Activated naive CD8-positive, alpha-beta T cell treated with anti-CD3 and anti-CD28 coated beads, Interleukin-2, amount 50 U/mL, for 24 hours (primary cell): Measurements from ENCODE around the gene CCDC149.

Experiments used
- ATAC-seq: fragments of 150-1000 bp; cut with Tn5 transposase; one replicate; pipeline ENCODE4 v1.10.0; 2021
- DNase-seq: peaks from one replicate; pipeline ENCODE4 v3.0.0; 2021
- H3K27ac Mint-ChIP-seq: one replicate; pipeline ENCODE4 v1.8.0; 2021; ENCODE audit warnings: mild to moderate bottlenecking, mixed read lengths
- H3K27me3 Mint-ChIP-seq: one replicate; pipeline ENCODE4 v1.8.0; 2021; ENCODE audit warnings: mixed read lengths
- H3K36me3 Mint-ChIP-seq: one replicate; pipeline ENCODE4 v1.8.0; 2021; ENCODE audit warnings: low read depth, mixed read lengths
- H3K4me1 Mint-ChIP-seq: one replicate; pipeline ENCODE4 v1.8.0; 2021; ENCODE audit warnings: mixed read lengths
- H3K4me3 Mint-ChIP-seq: one replicate; pipeline ENCODE4 v1.8.0; 2021; ENCODE audit warnings: mild to moderate bottlenecking, moderate library complexity, mixed read lengths
- H3K9me3 Mint-ChIP-seq: one replicate; pipeline ENCODE4 v1.8.0; 2021; ENCODE audit warnings: mixed read lengths

The CCDC149 gene

GRCh38 chr4:24768604-24769003 is 144.2 kb downstream of the CCDC149 start:
- Mint-ChIP-seq H3K36me3 (no peaks in the 10 kb centered on the region), H3K4me1 (peaks cover 11% of the 10 kb centered on the region), H3K4me3 (no peak overlapping the region)

DNA sequence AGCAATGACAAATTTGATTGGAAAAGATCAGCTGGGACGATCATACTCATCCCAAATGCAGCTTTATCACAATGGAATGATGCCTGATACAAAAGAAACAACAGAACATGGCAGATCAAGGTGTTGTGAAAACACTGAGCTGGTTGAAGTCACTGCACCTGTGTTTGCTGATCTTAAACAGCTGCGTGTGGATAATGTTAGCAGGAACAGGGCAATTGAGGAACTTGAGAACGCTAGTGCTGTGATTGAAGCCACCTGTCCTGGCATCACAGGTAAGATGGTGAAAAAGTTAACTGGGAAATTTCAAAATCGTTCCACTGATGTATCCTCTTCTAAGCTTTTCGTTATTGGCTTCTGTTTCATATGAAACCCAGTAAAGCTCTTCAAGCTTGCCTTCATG is 144.8 kb downstream of the CCDC149 start:
- H3K27me3 Mint-ChIP-seq, result no peaks in the 10 kb centered on the region
- ATAC-seq (no peak), DNase-seq (no peak)
- H3K27ac Mint-ChIP-seq, result no peak overlapping the region
- no peak overlapping the region for H3K4me3 Mint-ChIP-seq
- H3K36me3 Mint-ChIP-seq, result no peaks in the 10 kb centered on the region
- H3K9me3 Mint-ChIP-seq, result no peaks in the 10 kb centered on the region
- H3K4me1 Mint-ChIP-seq, result peaks cover 11% of the 10 kb centered on the region

More at GRCh38 chr4:24768604-24769003, 144.2 kb downstream of the CCDC149 start:
- Mint-ChIP-seq H3K27ac (no peak overlapping the region), H3K27me3 (no peaks in the 10 kb centered on the region), H3K9me3 (no peaks in the 10 kb centered on the region)
- no peak for DNase-seq
- no peak for ATAC-seq

- no peaks in the 10 kb centered on the region for H3K9me3 Mint-ChIP-seq
- no peak overlapping the region for H3K4me3 Mint-ChIP-seq
- DNase-seq, result no peak
- no peak overlapping the region for H3K27ac Mint-ChIP-seq
- no peaks in the 10 kb centered on the region for H3K36me3 Mint-ChIP-seq
- ATAC-seq, result no peak
- H3K27me3 Mint-ChIP-seq, result no peaks in the 10 kb centered on the region
- peaks cover 10% of the 10 kb centered on the region for H3K4me1 Mint-ChIP-seq
Observed at GRCh38 chr4:24765376-24765988, 147.4 kb downstream of the CCDC149 start.

GRCh38 chr4:24764345-24764744 is 148.5 kb downstream of the CCDC149 start:
- H3K4me1 Mint-ChIP-seq, result no peaks in the 10 kb centered on the region
- DNase-seq (no peak), ATAC-seq (no peak)
- no peaks in the 10 kb centered on the region for H3K36me3 Mint-ChIP-seq
- H3K9me3 Mint-ChIP-seq, result peaks cover under 1% of the 10 kb centered on the region
- H3K27ac Mint-ChIP-seq, result no peak overlapping the region
- peaks cover 2% of the 10 kb centered on the region for H3K27me3 Mint-ChIP-seq
- H3K4me3 Mint-ChIP-seq, result no peak overlapping the region

- peaks cover 2% of the 10 kb centered on the region for H3K27me3 Mint-ChIP-seq
- H3K9me3 Mint-ChIP-seq, result peaks cover 3% of the 10 kb centered on the region
- no peak for ATAC-seq
- no peak overlapping the region for H3K4me3 Mint-ChIP-seq
- no peak overlapping the region for H3K27ac Mint-ChIP-seq
- DNase-seq, result no peak
- H3K36me3 Mint-ChIP-seq, result no peaks in the 10 kb centered on the region
- no peaks in the 10 kb centered on the region for H3K4me1 Mint-ChIP-seq
Observed at GRCh38 chr4:24763631-24764297, 149.1 kb downstream of the CCDC149 start.
